Measurements from ENCODE around the gene RAB12.
"Not testable (repeated sequence)": the region's sequence is repeated elsewhere in the genome, so short reads cannot be mapped to it uniquely, and the experiment has no call there.

RAB12 gene

GRCh38 chr18:8647359-8647758 lies 38.1 kb downstream of the RAB12 start:
- not testable (repeated sequence) for DNase-seq (ENCODE audit: low spot score)

- DNase-seq (ENCODE audit: low spot score): not testable (repeated sequence)
Observed at GRCh38 chr18:8651478-8652261, 42.4 kb downstream of the RAB12 start.

GRCh38 chr18:8654503-8655451 lies 45.5 kb downstream of the RAB12 start:
- peak; percentile 48 for DNase-seq (ENCODE audit: low spot score)

DNA sequence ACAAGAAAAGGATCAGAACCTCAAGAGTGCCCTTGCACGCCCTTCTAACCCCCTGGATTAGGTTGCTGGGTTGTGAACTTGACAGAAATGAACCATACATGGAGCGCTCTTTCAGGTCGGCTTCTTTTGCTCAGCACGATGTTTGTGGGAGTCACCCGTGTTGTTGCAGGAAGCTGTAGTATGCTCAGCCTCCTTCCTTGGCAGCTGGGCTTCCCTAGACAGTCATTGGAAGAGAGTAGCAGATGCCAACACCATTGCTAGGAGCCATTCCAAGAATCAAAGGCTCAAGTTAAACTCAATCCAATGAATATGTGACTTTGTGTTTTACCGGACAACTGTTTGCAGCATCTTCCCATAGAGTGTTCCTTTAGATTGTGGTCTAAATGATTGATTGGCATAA lies 47.0 kb downstream of the RAB12 start:
- DNase-seq (ENCODE audit: low spot score): no peak

DNA sequence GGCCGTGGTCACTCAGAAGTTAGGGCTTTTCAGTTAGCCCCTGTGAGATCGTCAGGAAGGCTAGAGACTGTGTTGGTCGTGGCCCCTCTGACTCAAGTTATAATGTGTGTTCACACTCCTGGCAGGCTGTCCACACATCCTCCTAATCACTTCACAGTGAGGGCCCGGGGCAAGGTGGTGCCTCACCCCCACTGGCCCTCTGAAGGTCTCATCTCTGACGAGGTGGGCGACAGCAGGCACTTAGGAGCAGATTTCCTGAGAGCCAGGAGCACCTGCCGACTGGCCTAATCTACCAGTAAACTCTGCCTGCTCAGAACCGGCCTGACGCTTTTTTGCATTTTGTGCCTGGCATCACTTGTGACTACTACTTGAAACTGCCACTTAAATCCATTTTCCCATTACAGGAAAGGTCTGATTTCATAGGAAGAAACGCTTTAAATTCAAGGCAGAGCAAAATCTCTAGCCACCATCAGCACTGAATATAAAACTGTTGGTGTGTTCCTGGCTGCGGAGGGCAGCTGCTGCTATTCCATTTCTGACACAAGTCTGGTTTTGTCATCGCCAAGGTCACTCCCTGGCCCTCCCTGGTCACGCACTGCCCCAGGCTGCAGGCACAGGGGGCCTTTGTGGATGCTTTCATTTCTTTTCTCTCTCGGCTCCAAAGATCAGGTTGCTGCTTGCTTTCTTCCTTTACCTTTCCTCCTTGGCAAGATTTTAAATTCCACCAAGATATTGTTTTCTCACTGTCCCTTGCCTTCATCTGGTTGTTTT lies 48.0 kb downstream of the RAB12 start:
- no peak for DNase-seq (ENCODE audit: low spot score)

DNA sequence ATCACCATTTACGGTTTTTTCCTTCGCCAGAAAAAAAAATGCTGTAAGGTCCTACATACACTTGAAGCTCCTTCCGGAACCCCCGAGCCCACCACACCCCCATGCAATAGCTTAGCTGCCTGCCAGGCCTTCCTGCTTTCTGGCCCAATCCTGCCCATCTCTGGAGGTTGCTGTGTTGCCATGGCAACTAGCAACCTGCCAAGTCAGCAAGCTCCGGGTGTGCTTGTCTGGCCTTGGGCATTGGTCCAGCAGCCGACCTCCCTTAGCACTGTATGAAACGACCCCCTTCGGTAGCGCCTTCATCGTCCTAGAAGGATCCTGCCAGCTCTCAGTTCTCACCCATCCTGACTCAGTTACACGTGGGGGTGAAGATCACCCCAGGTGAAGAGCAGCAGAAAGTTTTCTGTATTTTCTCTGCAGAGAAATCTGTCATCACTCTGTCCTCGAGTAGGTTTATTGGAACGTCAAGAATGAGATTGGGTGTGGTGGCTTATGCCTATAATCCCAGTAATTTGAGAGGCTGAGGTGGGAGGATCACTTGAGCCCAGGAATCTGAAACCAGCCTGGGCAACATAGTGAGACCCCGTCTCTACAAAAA lies 48.7 kb downstream of the RAB12 start:
- peak; percentile 52 for DNase-seq (ENCODE audit: low spot score)

GRCh38 chr18:8658858-8659485 lies 49.7 kb downstream of the RAB12 start:
- no peak for DNase-seq (ENCODE audit: low spot score)

DNA sequence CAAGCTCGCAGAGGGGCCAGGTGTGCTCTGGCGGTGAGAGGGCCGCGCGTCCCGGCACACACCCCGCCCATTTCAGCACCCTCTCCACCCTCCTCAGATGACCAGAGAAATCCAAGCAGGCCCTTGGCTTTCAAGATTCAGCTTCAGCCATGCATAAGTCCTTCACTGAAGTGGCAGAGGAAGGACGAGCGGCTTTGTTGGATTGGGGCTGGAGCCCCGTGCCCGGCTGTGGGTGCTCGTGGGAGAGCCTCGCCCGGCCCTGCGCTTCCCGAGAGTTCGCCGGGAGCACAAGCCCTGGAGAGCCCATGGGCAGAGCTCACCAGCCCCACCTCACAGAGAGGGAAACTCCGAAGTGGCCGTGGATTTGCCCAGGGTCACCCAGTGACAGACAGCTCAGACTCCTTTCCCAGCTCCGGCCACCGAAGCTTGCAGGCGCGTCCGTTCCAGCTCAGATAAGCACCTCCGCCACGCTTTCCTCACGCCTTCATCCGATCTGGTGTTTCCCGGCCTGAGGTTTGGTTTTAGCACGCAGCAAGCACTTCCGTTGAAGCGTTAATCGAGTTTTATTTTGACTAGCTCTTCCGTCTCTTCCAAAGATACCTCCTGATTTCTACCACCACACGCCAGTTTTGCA lies 50.5 kb downstream of the RAB12 start:
- DNase-seq (ENCODE audit: low spot score): no peak

GRCh38 chr18:8660316-8660715 lies 51.1 kb downstream of the RAB12 start:
- no peak for DNase-seq (ENCODE audit: low spot score)

GRCh38 chr18:8661754-8662559 lies 52.7 kb downstream of the RAB12 start:
- peak; percentile 52 for DNase-seq (ENCODE audit: low spot score)

DNA sequence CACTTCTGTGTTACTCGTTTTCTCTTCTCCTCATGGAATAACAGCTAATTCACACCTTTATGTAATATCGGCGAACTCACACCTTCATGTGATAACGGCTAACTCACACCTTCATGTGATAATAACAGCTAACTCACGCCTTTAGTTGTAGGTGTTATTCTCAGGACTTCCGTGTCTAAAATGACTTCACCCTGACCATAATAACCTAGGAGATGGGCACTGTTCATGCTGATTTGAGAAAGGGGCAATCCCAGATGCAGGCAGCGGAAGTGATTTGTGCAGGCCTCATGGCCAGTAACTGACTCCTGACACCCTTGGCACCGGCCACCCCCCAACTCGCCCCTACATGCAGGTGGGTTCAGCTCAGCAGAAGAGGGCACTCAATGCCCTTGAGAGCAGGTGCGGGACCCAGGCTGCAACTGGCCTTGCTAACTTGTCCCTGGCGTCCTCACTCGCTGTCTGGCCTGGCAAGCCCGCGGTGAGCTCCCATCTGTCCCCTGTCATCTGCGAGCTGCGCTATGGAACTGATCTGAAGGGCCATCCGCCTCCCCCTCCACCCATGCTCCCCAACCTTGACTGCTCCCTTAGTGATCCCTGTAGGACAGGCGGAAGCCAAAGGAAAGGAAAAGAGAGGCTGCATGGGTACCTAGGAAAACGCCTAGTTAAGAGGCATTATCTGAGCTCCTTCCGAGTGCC lies 53.5 kb downstream of the RAB12 start:
- no peak for DNase-seq (ENCODE audit: low spot score)

DNA sequence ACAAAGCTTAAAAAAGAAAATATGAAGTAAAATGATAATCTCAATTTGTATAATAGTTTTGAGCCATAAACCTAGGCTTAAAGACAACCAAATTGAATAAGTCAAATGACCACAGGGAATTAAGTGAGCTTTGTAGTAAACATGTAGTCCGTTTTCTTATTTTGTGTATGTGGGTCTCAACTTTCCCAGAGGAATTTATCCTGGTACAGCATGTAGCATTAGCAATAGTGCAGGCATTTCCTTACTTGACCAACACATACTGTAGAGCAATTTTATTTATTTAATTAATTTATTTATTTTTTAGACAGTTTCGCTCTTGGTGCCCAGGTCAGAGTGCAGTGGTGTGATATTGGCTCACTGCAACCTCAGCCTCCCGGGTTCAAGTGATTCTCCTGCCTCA lies 58.6 kb downstream of the RAB12 start:
- DNase-seq (ENCODE audit: low spot score): no peak

DNA sequence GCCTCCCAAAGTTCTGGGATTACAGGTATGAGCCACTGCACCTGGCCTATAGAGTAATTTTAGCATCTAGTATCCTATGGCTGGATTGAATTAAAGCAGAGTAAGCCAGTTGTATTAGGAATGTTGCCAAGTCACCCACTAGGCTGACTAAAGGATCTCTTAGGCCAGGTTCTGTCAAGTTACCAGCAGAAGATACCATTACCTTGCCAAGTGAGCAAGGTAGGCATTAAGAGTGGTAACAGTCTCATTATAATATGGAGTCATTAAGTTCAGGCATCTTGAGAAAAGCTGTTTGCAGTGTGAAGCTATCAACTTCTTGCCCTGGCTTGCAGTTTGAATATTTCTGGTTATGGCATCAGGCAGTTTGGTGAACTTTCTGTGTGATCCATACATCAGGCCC lies 59.1 kb downstream of the RAB12 start:
- DNase-seq (ENCODE audit: low spot score): no peak

DNA sequence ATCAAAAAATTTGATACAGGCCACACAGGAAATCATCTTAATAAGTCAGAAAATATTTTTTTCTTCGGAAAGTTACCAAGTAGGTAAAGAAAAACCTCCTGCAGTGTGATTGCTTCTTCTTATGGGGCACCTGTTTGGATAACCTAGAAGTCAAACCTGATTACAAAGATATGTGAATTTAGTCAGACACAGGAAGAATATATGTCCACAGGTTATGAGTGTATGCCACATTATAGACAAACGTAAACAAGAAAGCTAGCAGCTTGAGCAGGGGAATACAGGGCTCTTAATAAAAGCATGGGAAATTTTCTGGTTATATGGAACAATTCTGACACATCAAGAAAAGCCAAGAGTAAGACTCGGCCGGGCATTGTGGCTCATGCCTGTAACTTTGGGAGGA lies 60.3 kb downstream of the RAB12 start:
- DNase-seq (ENCODE audit: low spot score): no peak

DNA sequence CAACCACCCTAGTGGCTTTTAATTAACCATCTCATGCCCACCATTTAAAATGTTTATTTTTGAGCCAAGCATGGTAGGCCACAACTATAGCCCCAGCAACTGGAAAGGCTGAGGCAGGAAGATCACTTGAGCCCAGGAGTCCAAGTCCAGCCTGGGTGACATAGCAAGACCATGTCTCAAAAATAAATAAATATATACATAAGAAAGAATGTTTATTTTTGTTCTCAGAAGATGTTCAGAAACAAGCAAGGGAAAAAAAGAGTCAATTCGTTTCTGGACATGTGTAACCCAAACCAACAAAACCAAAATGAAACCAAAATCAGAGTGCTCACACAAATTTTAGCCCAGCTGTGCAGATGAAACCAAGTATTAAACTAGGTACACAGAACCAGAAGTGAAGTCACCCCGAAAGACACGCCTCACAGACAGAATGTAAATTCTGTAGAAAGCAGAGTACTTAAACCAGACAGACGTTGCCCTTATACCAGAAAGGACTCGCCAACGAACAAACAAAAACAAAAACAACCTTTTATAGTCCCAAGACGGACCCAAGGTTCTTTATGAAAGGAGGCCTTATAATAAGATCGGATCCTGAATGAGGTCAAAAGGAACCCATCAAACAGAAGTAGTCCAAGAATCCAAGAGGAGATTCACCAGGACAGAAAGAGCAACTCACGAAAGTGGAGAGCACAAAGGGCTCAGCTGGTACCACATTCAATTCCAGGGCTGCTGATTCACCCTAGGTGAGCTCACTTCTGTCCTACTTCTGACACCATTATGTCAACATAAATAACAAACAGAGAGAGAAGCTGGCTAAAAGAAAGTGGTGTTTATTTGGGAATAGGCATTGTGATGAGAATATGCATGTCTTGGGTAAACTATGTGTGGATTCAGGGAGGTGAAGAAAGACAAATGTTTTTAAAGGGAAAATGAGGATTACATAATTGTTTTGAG lies 64.3 kb downstream of the RAB12 start:
- no peak for DNase-seq (ENCODE audit: low spot score)

GRCh38 chr18:8675057-8675456 lies 65.8 kb downstream of the RAB12 start:
- DNase-seq (ENCODE audit: low spot score): no peak

DNA sequence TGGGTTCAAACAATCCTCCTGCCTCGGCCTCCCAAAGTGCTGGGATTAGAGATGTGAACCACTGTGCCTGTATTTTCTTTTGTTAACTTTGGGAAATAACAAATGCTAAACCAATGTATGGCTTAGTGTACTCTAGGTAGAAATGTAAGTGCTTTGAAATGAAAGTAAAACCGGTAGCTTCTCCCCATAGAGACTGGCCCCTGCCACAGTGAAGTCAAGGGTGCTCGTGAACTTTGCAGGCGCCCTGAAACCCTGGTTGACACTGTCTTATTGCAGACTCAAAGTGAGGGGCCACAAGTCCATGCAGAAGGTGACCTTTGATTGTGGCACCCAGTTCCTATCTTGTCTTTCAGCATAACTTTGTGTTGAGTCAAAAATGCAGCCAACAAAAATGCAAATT lies 72.0 kb downstream of the RAB12 start:
- DNase-seq (ENCODE audit: low spot score): no peak

- no peak for DNase-seq (ENCODE audit: low spot score)
Observed at GRCh38 chr18:8684577-8684976, 75.3 kb downstream of the RAB12 start.

Measured in AG08396 (cell line).